Fibroblast of skin of left biceps (primary cell): ENCODE data around the gene TXLNA.
A peak's percentile ranks its signal among the peaks of the same experiment; 100 is the strongest.

Source experiments
- DNase-seq, 2 experiments: peaks; one replicate each; pipeline ENCODE4 v3.0.0-alpha.2; 2013; ENCODE audit warnings: low read depth in 2 of 2

Gene TXLNA

DNA sequence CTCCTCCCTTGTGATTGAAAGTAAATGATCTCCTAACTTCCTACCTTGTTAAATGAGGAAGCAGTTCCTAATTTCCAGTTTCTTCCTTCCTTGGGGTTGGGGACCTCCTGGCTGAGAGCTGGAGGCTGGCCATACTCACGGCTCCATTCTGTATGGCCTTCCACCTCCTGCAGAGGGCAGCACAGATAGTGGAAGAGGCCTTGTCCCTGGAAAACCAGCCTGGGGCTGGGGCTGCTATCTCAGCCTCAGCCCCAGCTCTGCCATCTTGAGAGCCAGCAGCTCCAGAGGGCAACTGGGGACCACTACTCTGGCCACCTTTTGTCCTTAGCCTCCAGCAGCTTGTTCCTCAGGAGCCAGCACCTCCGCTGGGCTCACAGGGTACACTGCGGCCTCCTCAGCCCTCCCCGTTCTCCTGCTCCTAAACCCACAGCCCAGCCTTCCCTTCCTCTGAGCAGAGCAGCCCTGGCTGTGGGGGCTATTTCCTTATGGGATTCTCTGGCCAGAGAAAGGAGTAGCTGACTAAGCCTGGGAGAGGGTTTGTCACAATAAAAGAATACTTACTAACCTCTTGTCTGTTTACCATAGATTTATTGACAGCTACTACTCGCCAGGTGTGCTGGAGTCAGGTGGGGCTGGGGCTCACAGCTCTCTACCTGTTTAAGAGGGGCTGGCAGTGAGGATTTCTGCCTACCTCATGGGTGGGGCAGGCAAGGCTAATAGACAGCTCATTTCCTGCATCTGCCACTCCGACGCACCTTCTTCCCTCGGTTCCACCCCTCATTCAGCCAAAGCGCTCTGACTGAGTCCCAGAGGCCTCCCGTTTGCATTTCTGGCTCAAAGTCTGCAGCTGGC lies 36.4 kb downstream of the TXLNA start:
- no peak for DNase-seq

- DNase-seq: no peak
Measured at GRCh38 chr1:32216566-32216965, 37.1 kb downstream of the TXLNA start.

- DNase-seq: peak in 1 of 2 experiments; percentile 20
Measured at GRCh38 chr1:32219022-32219421, 39.5 kb downstream of the TXLNA start.

GRCh38 chr1:32220746-32221580 lies 41.5 kb downstream of the TXLNA start:
- DNase-seq: no peak

- no peak for DNase-seq
Measured at GRCh38 chr1:32221581-32221979, 42.1 kb downstream of the TXLNA start.

GRCh38 chr1:32221980-32222755 lies 42.7 kb downstream of the TXLNA start, which contains the start of the genes EIF3I and TMEM234:
TSS of gene EIF3I (plus strand) at chr1:32222407. CDS start at chr1:32222442, 35 bp downstream.
TSS of gene TMEM234 (minus strand) at chr1:32222353. CDS start at chr1:32222322, 31 bp downstream.
- DNase-seq: peak; percentile 64 to 74

- DNase-seq: no peak
Measured at GRCh38 chr1:32223683-32224082, 44.2 kb downstream of the TXLNA start.

- no peak for DNase-seq
Measured at GRCh38 chr1:32224285-32224684, 44.8 kb downstream of the TXLNA start.

GRCh38 chr1:32228771-32229170 lies 49.3 kb downstream of the TXLNA start:
- DNase-seq: no peak

GRCh38 chr1:32231843-32232432 lies 52.5 kb downstream of the TXLNA start:
- no peak for DNase-seq

DNA sequence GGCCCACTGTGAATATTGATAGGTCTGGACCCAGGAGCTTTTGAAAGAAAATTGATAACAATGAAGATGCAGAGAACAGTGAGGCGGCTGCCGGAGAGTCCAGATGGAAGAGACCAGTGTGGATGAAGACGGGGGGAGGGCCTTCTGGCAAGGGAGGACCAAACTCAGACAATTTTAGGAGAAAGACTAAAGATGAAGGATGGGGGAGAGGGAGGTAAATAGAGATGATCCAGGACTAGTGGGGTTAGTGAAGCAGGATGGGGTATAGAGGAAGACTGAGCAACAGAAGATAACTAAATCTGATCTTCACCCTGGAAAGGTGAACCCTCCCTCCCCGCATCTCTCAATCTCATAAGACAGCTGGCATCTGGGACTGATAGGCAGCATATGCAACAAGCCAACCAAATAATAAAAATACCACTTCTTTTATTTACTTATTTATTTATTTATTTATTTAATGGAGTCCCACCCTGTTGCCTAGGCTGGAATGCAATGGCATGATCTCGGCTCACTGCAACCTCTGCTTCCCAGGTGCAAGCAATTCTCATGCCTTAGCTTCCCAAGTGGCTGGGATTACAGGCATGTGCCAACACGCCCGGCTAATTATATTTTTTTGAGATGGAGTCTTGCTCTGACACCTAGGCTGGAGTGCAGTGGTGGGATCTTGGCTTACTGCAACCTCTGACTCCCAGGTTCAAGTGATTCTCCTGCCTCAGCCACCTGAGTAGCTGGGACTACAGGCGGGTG lies 53.3 kb downstream of the TXLNA start:
- DNase-seq: no peak

- no peak for DNase-seq
Measured at GRCh38 chr1:32234792-32235191, 55.3 kb downstream of the TXLNA start.

DNA sequence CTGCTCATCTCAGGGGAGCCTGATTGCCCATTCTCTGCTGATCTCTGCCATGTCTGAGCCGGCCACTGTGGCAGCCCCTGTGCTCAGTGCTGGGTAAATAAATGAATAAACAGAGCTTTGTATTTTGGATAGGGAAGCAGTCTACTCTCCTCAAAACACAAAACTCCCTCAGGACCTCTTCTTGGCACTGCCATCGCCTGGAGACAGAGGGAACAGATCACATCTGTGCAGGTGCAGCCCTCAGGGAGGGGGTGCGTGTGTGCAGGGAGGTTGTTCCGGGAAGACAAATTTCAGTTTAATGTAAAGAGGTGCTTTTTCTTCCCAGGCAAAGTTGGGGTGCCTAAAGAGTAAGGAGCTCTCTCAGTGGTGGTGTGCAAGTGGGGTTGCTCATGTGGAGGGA lies 59.9 kb downstream of the TXLNA start:
- DNase-seq: no peak

- DNase-seq: no peak
Measured at GRCh38 chr1:32239790-32240139, 60.3 kb downstream of the TXLNA start.

- DNase-seq: no peak
Measured at GRCh38 chr1:32240140-32240951, 60.9 kb downstream of the TXLNA start.

GRCh38 chr1:32241001-32241763 lies 61.7 kb downstream of the TXLNA start:
- DNase-seq: no peak

DNA sequence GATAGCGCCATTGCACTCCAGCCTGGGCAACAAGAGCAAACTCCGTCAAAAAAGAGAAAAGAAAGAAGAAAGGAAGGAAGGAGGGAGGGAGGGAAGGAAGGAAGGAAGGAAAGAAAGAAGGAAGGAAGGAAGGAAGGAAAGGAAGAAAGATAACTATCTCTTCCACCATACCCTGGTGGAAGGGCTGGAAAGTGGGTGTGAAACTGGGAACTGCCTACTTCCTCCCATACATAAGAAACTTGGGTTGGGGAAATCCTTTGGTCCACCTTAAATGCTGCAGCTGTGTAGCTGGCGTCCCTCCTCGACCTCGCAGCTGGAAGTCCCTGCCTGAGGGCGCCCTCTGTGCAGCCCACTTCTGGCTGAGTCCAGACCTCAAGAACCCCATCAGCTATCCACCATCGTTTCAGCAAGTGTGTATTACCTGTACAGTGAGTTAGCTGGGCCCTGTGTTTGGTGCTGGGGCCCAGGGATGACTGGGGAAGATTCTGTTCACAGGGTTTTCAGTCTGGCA lies 62.9 kb downstream of the TXLNA start:
- no peak for DNase-seq

- peak in 1 of 2 experiments; percentile 20 for DNase-seq
Measured at GRCh38 chr1:32246888-32247273, 67.4 kb downstream of the TXLNA start, which contains the start of gene FAM167B. TSS of gene FAM167B (plus strand) at chr1:32247222. CDS start at chr1:32247422, 200 bp downstream.

DNA sequence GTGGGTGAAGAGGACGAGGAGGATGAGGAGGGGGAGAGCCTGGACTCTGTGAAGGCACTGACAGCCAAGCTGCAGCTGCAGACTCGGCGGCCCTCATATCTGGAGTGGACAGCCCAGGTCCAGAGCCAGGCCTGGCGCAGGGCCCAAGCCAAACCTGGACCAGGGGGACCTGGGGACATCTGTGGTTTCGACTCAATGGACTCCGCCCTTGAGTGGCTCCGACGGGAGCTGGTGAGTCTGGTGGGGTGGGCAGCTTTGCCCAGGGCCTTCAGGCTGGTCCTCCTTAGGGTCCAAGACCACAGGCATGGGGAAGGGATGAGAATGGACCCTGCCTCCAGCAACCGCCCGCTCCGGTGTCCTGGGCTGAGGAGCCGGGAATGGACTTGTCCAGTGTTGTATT lies 68.0 kb downstream of the TXLNA start:
- DNase-seq: no peak
